Activated B cell treated with CpG ODN at 0.5 μM for 24 hours (primary cell): ENCODE measurements around the gene ARL14EPL. TPM values are rescaled to one million over a fixed set of nuclear protein-coding genes. Genes with fewer than 3 reads are reported as not detected.
A peak's percentile ranks its signal among the peaks of the same experiment; 100 is the strongest.

Experiments used
- ATAC-seq: fragments of 200-7000 bp; cut with Tn5 transposase; one replicate; pipeline ENCODE4 v1.10.0; 2021; ENCODE audit warnings: low read depth, mild to moderate bottlenecking, moderate library complexity
- CTCF ChIA-PET: fragments of 350-600 bp; sonication (Branson Sonifier 250); formaldehyde crosslinking; loops from one replicate; lab custom pipeline; 2021; ENCODE audit warnings: antibody characterized with exemption; lab: Charles Lee
- POLR2A ChIA-PET: fragments of 350-600 bp; sonication (Branson Sonifier 250); formaldehyde crosslinking; loops from one replicate; lab custom pipeline; 2021; ENCODE audit warnings: antibody characterized with exemption; lab: Charles Lee
- DNase-seq: peaks from one replicate; pipeline ENCODE4 v3.0.0; 2022
- H3K27ac Mint-ChIP-seq: one replicate; pipeline ENCODE4 v1.8.0; 2020; ENCODE audit warnings: mixed read lengths
- H3K27me3 Mint-ChIP-seq: one replicate; pipeline ENCODE4 v1.8.0; 2021; ENCODE audit warnings: mixed read lengths
- H3K36me3 Mint-ChIP-seq: one replicate; pipeline ENCODE4 v1.8.0; 2021; ENCODE audit warnings: low read depth, mixed read lengths
- H3K4me1 Mint-ChIP-seq: one replicate; pipeline ENCODE4 v1.8.0; 2021; ENCODE audit warnings: mixed read lengths
- H3K4me3 Mint-ChIP-seq: one replicate; pipeline ENCODE4 v1.8.0; 2020; ENCODE audit warnings: mild to moderate bottlenecking, mixed read lengths
- H3K9me3 Mint-ChIP-seq: one replicate; pipeline ENCODE4 v1.8.0; 2020; ENCODE audit warnings: mixed read lengths
- intact Hi-C: fragments of 100-400 bp; cut with micrococcal nuclease; formaldehyde crosslinking; loops from one replicate; pipeline ENCODE4 v1.15.1; 2024
- total RNA-seq: library from RNA; stranded (reverse); gene quantifications from 2 replicates; pipeline ENCODE4 v1.2.3, GENCODE V29; 2022
- TF ChIP-seq, protein P1 (sequence below): fragments of 200-600 bp; IDR thresholded peaks from one replicate; pipeline ENCODE4 v1.8.0; 2022; ENCODE audit warnings: antibody characterized with exemption, mild to moderate bottlenecking

ARL14EPL gene
- total RNA-seq, 1 donor from 2014 or later, result not detected

DNA sequence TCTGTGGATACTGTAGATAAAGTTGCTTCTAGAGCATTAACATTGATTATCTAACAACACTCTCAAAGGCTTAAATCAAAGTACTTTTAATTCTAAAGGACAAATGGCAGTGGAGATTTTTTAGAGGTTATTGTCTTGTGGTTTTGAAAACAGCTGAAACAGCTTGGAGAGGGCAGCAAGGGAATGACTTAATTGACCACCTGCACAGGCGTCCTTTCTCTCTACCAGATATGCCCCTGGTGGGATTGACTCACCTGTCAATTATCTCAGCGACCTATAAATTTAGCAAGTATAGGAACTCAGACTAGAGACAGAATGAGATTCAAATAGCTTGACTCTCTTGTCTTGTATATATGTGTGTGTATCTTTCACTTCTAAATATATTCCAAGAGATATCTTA lies 13.5 kb downstream of the ARL14EPL start:
- no peaks in the 10 kb centered on the region for H3K36me3 Mint-ChIP-seq
- DNase-seq (no peak), ATAC-seq (no peak)
- intact Hi-C loops, result no loop called here
- no peak overlapping the region for H3K27ac Mint-ChIP-seq
- TF ChIP-seq, protein P1, sequence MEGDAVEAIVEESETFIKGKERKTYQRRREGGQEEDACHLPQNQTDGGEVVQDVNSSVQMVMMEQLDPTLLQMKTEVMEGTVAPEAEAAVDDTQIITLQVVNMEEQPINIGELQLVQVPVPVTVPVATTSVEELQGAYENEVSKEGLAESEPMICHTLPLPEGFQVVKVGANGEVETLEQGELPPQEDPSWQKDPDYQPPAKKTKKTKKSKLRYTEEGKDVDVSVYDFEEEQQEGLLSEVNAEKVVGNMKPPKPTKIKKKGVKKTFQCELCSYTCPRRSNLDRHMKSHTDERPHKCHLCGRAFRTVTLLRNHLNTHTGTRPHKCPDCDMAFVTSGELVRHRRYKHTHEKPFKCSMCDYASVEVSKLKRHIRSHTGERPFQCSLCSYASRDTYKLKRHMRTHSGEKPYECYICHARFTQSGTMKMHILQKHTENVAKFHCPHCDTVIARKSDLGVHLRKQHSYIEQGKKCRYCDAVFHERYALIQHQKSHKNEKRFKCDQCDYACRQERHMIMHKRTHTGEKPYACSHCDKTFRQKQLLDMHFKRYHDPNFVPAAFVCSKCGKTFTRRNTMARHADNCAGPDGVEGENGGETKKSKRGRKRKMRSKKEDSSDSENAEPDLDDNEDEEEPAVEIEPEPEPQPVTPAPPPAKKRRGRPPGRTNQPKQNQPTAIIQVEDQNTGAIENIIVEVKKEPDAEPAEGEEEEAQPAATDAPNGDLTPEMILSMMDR, result no peak
- no peaks in the 10 kb centered on the region for H3K27me3 Mint-ChIP-seq
- H3K4me1 Mint-ChIP-seq, result no peaks in the 10 kb centered on the region
- no peaks in the 10 kb centered on the region for H3K9me3 Mint-ChIP-seq
- CTCF ChIA-PET, result no interaction called here
- H3K4me3 Mint-ChIP-seq, result no peak overlapping the region
- POLR2A ChIA-PET, result no interaction called here

DNA sequence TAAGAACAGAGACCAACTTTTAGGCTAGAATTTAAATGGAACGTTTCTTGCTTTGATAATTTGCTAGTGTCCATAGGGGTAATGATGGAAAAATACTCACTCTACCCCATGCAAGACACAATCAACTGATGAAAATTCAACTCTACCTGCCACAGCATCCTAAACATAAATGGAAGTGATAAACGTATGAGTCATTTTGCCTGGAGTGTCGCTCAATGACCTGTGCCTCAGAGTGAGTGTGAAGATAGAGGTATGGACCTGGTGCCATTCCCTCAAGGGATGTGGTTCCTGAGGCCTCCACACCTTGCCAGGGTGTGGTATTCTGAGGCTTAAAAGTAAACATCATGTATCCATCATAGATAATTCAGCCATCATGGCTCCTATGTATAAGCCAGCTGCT lies 14.0 kb downstream of the ARL14EPL start:
- POLR2A ChIA-PET, result no interaction called here
- no peak overlapping the region for H3K4me3 Mint-ChIP-seq

DNA sequence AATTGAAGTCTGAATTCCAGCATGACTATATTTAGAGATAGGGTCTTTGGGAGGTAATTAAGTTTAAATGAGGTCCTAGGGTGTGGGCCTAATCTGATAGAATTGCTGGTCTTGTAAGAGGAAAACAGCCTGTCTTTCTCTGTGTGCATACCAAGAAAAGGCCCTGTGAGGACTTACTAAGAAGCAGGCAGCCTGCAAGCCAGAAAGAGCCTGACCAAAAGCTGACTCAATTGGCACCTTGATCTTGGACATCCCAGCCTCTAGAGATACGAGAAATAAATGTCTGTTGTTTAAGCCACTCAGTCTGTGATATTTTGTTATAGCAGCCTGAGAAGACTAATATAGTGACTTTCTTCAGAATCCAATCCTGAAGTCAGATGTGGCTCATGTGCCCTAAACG lies 14.6 kb downstream of the ARL14EPL start:
- Mint-ChIP-seq H3K36me3 (no peaks in the 10 kb centered on the region), H3K4me1 (no peaks in the 10 kb centered on the region), H3K9me3 (no peaks in the 10 kb centered on the region), H3K4me3 (no peak overlapping the region), H3K27ac (no peak overlapping the region), H3K27me3 (no peaks in the 10 kb centered on the region)
- intact Hi-C loops, result no loop called here
- DNase-seq (no peak), ATAC-seq (no peak)
- POLR2A ChIA-PET, result no interaction called here
- TF ChIP-seq, protein P1, result no peak
- CTCF ChIA-PET, result no interaction called here

More for the DNA sequence above, 14.0 kb downstream of the ARL14EPL start:
- Mint-ChIP-seq H3K4me1 (no peaks in the 10 kb centered on the region), H3K27ac (no peak overlapping the region), H3K9me3 (no peaks in the 10 kb centered on the region), H3K27me3 (no peaks in the 10 kb centered on the region), H3K36me3 (no peaks in the 10 kb centered on the region)
- DNase-seq (no peak), ATAC-seq (no peak)
- TF ChIP-seq, protein P1, result no peak
- intact Hi-C loops, result no loop called here
- CTCF ChIA-PET, result no interaction called here

DNA sequence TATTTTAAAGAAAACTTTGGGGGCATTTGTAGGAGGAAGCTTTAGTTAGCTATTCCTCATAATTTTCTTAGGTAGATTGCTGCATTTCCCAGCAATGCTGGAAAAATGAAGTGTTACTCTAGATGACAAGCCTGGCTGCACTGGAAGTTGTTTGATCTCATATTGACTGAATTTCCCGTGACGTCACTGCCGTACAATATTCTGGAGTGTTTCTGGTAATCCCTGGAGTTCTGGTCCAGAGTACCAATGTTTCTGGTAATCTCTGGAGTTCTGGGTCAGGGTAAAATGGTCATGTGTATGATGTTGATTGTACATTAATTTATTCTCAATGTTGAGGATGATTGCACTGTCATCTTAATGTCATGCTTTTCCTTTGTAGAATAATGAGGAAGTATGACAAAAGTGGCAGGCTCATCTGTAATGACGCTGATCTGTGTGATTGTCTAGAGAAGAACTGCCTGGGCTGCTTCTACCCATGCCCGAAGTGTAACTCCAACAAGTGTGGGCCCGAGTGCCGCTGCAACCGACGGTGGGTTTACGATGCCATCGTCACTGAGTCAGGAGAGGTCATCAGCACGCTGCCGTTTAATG lies 26.2 kb downstream of the ARL14EPL start:
- peak; percentile 18 for ATAC-seq
- Mint-ChIP-seq H3K4me3 (no peak overlapping the region), H3K4me1 (no peaks in the 10 kb centered on the region), H3K36me3 (no peaks in the 10 kb centered on the region), H3K9me3 (no peaks in the 10 kb centered on the region), H3K27me3 (no peaks in the 10 kb centered on the region), H3K27ac (no peak overlapping the region)
- ChIA-PET POLR2A (no interaction called here), CTCF (interaction anchor here (0.9 to 1.5 kb wide), 2 partner anchors 10 to 11 kb away, joined by 3 to 4 read pairs; no protein-coding TSS in a partner anchor)
- no peak for DNase-seq
- intact Hi-C loops, result no loop called here
- TF ChIP-seq, protein P1, result no peak

DNA sequence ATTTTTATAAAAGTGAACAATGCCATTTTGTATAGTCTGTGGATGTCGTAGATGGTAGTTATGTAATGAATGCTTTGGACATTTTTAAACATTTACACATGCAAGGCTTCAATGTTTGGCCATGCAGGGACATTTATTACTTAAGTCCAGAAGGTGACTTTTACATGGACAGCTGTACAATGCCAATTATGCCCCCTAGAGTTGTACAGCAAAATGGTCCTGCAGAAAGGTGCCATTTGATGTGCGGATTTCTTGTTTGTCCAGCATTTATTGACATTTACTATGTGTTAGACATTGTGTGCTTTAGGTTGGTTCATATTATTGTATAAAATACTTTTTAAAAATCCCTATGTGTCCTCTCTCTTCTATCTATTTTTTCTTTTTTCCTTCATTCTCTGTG lies 30.1 kb downstream of the ARL14EPL start:
- Mint-ChIP-seq H3K36me3 (no peaks in the 10 kb centered on the region), H3K27me3 (no peaks in the 10 kb centered on the region), H3K27ac (no peak overlapping the region), H3K4me1 (no peaks in the 10 kb centered on the region), H3K9me3 (no peaks in the 10 kb centered on the region), H3K4me3 (no peak overlapping the region)
- intact Hi-C loops, result no loop called here
- no peak for ATAC-seq
- ChIA-PET POLR2A (no interaction called here), CTCF (no interaction called here)
- TF ChIP-seq, protein P1, result no peak
- no peak for DNase-seq
